H1 (cell line): ENCODE data around the gene KRTCAP2. TPM values are rescaled to one million over a fixed set of nuclear protein-coding genes. Genes with fewer than 3 reads are reported as not detected.

Experiments
- CHD2 ChIP-seq: IDR thresholded peaks from 2 replicates; pipeline ENCODE4 v1.6.1; 2012; ENCODE audit warnings: low read length, improper control_type of control experiment
- GABPA ChIP-seq: IDR thresholded peaks from 2 replicates; pipeline ENCODE4 v1.6.1; 2011; ENCODE audit warnings: mild to moderate bottlenecking, low read length, moderate library complexity, borderline replicate concordance; ENCODE audit not compliant: insufficient read depth
- POLR2AphosphoS5 ChIP-seq: IDR thresholded peaks from 2 replicates; pipeline ENCODE4 v1.6.1; 2011; ENCODE audit warnings: low read depth, low read length
- RBBP5 ChIP-seq: IDR thresholded peaks from 2 replicates; pipeline ENCODE4 v1.7.1; 2012; ENCODE audit warnings: low read depth, mild to moderate bottlenecking, inconsistent platforms, low read length, moderate library complexity, borderline replicate concordance
- RFX5 ChIP-seq: IDR thresholded peaks from 2 replicates; pipeline ENCODE4 v1.6.1; 2011; ENCODE audit warnings: low read depth, low read length, improper control_type of control experiment, borderline replicate concordance
- polyA plus RNA-seq, 7 experiments: library from polyadenylated mRNA; depleted of rRNA in 3 of 7; stranded (reverse) in 5 of 7; unstranded in 2 of 7; fragments of >200 nt in 5 of 7; fragments of 200-250 nt in 2 of 7; gene quantifications; 1 replicate in 5 of 7; 2 replicates in 1 of 7; 4 replicates in 1 of 7; pipeline versions ENCODE4 v1.2.1 to v1.2.3, GENCODE V29; 2011 to 2013; ENCODE audit warnings: missing spikeins in 2 of 7, mixed read lengths in 2 of 7
- total RNA-seq: library from RNA; stranded (reverse); fragmentation: NEBNext Ultra II Directional; extraction: Animal tissue kit (Norgen Biotek cat#: 25700); gene quantifications from 2 replicates; pipeline ENCODE4 v1.2.1, GENCODE V29; 2021
- TF ChIP-seq, protein P1 (sequence below): fragments of 300-600 bp; sonication (generic); IDR thresholded peaks from 2 replicates; pipeline ENCODE4 v1.7.1; 2012; ENCODE audit warnings: low read length, moderate library complexity, mild to moderate bottlenecking, inconsistent platforms; ENCODE audit not compliant: insufficient replicate concordance
- TF ChIP-seq, protein P2 (sequence below): IDR thresholded peaks from 2 replicates; pipeline ENCODE4 v1.6.1; 2011; ENCODE audit warnings: low read depth, mild to moderate bottlenecking, low read length; ENCODE audit not compliant: insufficient read depth
- TF ChIP-seq, protein P3 (sequence below): IDR thresholded peaks from 2 replicates; pipeline ENCODE4 v1.6.1; 2011; ENCODE audit warnings: low read length, improper control_type of control experiment

The KRTCAP2 gene
- total and polyA plus RNA-seq, 2 of the 8 experiments (the other 6 are each of a cell fraction or from before 2014, with no cell fraction given) = 146 to 317 TPM

DNA sequence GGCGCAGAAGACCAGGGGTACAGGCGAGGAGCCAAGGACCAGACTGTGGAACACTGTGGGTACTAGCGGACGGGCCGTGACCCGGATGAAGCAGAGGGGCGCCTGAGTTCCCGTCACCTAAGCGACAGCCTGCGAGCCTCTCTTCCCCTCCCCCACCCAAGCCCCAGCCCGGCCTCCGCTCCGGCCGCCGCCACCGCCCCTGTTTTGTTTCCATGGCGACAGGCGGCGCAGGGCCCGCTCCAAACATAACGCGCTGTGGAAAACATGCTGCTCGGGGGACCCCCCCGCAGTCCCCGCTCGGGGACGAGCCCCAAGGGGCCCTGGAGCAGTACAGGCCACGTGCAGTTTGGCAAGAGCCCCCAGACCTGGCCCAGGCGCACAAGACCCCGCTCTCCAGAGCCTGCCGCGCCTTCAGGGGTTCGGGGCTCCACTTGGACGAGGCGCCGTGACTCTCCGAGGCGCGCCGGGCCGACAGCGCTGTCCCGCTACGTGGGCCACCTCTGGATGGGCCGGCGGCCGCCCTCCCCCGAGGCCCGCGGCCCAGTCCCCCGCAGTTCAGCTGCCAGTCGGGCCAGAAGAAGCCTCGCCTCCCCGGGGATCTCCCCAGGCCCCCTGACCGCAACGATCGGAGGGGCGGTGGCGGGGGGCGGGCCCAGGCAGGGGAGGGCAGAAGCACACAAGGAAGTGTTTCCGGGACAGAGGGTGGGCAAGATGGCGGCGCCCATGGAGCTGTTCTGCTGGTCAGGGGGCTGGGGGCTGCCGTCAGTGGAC, 35.6 kb upstream of the KRTCAP2 start, which contains the start of gene MTX1 (continued):
- TF ChIP-seq, protein P1, sequence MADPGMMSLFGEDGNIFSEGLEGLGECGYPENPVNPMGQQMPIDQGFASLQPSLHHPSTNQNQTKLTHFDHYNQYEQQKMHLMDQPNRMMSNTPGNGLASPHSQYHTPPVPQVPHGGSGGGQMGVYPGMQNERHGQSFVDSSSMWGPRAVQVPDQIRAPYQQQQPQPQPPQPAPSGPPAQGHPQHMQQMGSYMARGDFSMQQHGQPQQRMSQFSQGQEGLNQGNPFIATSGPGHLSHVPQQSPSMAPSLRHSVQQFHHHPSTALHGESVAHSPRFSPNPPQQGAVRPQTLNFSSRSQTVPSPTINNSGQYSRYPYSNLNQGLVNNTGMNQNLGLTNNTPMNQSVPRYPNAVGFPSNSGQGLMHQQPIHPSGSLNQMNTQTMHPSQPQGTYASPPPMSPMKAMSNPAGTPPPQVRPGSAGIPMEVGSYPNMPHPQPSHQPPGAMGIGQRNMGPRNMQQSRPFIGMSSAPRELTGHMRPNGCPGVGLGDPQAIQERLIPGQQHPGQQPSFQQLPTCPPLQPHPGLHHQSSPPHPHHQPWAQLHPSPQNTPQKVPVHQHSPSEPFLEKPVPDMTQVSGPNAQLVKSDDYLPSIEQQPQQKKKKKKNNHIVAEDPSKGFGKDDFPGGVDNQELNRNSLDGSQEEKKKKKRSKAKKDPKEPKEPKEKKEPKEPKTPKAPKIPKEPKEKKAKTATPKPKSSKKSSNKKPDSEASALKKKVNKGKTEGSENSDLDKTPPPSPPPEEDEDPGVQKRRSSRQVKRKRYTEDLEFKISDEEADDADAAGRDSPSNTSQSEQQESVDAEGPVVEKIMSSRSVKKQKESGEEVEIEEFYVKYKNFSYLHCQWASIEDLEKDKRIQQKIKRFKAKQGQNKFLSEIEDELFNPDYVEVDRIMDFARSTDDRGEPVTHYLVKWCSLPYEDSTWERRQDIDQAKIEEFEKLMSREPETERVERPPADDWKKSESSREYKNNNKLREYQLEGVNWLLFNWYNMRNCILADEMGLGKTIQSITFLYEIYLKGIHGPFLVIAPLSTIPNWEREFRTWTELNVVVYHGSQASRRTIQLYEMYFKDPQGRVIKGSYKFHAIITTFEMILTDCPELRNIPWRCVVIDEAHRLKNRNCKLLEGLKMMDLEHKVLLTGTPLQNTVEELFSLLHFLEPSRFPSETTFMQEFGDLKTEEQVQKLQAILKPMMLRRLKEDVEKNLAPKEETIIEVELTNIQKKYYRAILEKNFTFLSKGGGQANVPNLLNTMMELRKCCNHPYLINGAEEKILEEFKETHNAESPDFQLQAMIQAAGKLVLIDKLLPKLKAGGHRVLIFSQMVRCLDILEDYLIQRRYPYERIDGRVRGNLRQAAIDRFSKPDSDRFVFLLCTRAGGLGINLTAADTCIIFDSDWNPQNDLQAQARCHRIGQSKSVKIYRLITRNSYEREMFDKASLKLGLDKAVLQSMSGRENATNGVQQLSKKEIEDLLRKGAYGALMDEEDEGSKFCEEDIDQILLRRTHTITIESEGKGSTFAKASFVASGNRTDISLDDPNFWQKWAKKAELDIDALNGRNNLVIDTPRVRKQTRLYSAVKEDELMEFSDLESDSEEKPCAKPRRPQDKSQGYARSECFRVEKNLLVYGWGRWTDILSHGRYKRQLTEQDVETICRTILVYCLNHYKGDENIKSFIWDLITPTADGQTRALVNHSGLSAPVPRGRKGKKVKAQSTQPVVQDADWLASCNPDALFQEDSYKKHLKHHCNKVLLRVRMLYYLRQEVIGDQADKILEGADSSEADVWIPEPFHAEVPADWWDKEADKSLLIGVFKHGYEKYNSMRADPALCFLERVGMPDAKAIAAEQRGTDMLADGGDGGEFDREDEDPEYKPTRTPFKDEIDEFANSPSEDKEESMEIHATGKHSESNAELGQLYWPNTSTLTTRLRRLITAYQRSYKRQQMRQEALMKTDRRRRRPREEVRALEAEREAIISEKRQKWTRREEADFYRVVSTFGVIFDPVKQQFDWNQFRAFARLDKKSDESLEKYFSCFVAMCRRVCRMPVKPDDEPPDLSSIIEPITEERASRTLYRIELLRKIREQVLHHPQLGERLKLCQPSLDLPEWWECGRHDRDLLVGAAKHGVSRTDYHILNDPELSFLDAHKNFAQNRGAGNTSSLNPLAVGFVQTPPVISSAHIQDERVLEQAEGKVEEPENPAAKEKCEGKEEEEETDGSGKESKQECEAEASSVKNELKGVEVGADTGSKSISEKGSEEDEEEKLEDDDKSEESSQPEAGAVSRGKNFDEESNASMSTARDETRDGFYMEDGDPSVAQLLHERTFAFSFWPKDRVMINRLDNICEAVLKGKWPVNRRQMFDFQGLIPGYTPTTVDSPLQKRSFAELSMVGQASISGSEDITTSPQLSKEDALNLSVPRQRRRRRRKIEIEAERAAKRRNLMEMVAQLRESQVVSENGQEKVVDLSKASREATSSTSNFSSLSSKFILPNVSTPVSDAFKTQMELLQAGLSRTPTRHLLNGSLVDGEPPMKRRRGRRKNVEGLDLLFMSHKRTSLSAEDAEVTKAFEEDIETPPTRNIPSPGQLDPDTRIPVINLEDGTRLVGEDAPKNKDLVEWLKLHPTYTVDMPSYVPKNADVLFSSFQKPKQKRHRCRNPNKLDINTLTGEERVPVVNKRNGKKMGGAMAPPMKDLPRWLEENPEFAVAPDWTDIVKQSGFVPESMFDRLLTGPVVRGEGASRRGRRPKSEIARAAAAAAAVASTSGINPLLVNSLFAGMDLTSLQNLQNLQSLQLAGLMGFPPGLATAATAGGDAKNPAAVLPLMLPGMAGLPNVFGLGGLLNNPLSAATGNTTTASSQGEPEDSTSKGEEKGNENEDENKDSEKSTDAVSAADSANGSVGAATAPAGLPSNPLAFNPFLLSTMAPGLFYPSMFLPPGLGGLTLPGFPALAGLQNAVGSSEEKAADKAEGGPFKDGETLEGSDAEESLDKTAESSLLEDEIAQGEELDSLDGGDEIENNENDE = no peak
- TF ChIP-seq CHD2 (no peak; the same call in 1 of the 2 replicates), POLR2AphosphoS5 (peak; percentile 82), GABPA (no peak; the same call in 1 of the 2 replicates), RBBP5 (no peak; the same call in 1 of the 2 replicates), RFX5 (no peak)
- TF ChIP-seq, protein P2, sequence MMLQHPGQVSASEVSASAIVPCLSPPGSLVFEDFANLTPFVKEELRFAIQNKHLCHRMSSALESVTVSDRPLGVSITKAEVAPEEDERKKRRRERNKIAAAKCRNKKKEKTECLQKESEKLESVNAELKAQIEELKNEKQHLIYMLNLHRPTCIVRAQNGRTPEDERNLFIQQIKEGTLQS = peak; percentile 71
- TF ChIP-seq, protein P3, sequence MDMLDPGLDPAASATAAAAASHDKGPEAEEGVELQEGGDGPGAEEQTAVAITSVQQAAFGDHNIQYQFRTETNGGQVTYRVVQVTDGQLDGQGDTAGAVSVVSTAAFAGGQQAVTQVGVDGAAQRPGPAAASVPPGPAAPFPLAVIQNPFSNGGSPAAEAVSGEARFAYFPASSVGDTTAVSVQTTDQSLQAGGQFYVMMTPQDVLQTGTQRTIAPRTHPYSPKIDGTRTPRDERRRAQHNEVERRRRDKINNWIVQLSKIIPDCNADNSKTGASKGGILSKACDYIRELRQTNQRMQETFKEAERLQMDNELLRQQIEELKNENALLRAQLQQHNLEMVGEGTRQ = no peak
